IMR-90 (cell line): ENCODE measurements around the gene ANP32B. TPM values are rescaled to one million over a fixed set of nuclear protein-coding genes. Genes with fewer than 3 reads are reported as not detected.

Experiments
- ATAC-seq: fragments of 200-7000 bp; cut with Tn5 transposase; 2 replicates; pipeline ENCODE4 v1.9.1; 2020; ENCODE audit warnings: low read depth, mild to moderate bottlenecking, moderate library complexity
- Bru-seq: library from RNA; stranded (reverse); fragments of 400-500 nt; gene quantifications from one replicate; lab custom pipeline; 2021; lab: Mats Ljungman, UMichigan
- BruChase-seq, 2 experiments: library from RNA; stranded (reverse); fragments of 400-500 nt; gene quantifications; one replicate each; lab custom pipeline; 2021; lab: Mats Ljungman, UMichigan
- BruUV-seq: library from RNA; stranded (reverse); fragments of 400-500 nt; replicated peaks from 2 replicates; lab custom pipeline; 2021; lab: Mats Ljungman, UMichigan
- CTCF ChIA-PET: fragments of 300-600 bp; formaldehyde crosslinking; extraction: SDS; loops from one replicate; lab custom pipeline; 2021; ENCODE audit warnings: antibody characterized with exemption; lab: Yijun Ruan, JAX
- POLR2A ChIA-PET: fragments of 300-600 bp; sonication (Branson Sonifier 250); formaldehyde crosslinking; loops from one replicate; lab custom pipeline; 2022; ENCODE audit warnings: antibody characterized with exemption; ENCODE audit not compliant: unreplicated experiment; lab: Charles Lee
- DNase-seq: peaks from one replicate; pipeline ENCODE4 v3.0.0; 2013
- H2AFZ ChIP-seq: replicated peaks from 2 replicates; pipeline ENCODE3; 2013; ENCODE audit warnings: low read length, mild to moderate bottlenecking; ENCODE audit not compliant: poor library complexity
- H2AK5ac ChIP-seq: 2 replicates; pipeline ENCODE4 v1.6.1; 2013; ENCODE audit warnings: low read depth, low read length, inconsistent platforms
- H2AK9ac ChIP-seq: replicated peaks from 2 replicates; pipeline ENCODE3; 2013; ENCODE audit warnings: mild to moderate bottlenecking, low read depth, low read length, moderate library complexity; ENCODE audit not compliant: poor library complexity
- H2BK120ac ChIP-seq: 2 replicates; pipeline ENCODE4 v1.6.1; 2013; ENCODE audit warnings: low read depth, low read length, inconsistent platforms
- H2BK15ac ChIP-seq: 3 replicates; pipeline ENCODE4 v1.6.1; 2013; ENCODE audit warnings: low read depth, low read length, inconsistent platforms
- H2BK20ac ChIP-seq: 2 replicates; pipeline ENCODE4 v1.6.1; 2013; ENCODE audit warnings: low read depth, mild to moderate bottlenecking, inconsistent platforms, low read length, moderate library complexity
- H2BK5ac ChIP-seq: 2 replicates; pipeline ENCODE4 v1.6.1; 2013; ENCODE audit warnings: mild to moderate bottlenecking, low read depth, low read length, inconsistent platforms; ENCODE audit not compliant: poor library complexity, severe bottlenecking
- H3K14ac ChIP-seq: replicated peaks from 2 replicates; pipeline ENCODE4 v1.6.1; 2013; ENCODE audit warnings: low read depth, low read length, inconsistent platforms
- H3K18ac ChIP-seq: 2 replicates; pipeline ENCODE4 v1.6.1; 2013; ENCODE audit warnings: low read depth, low read length, control low read depth
- H3K23ac ChIP-seq: 2 replicates; pipeline ENCODE4 v1.6.1; 2013; ENCODE audit warnings: low read depth, low read length, inconsistent platforms
- H3K27ac ChIP-seq: 2 replicates; pipeline ENCODE4 v1.5.1; 2013; ENCODE audit warnings: mild to moderate bottlenecking, control low read depth, low read length; ENCODE audit not compliant: insufficient read depth
- H3K27me3 ChIP-seq: 2 replicates; pipeline ENCODE4 v1.6.1; 2013; ENCODE audit warnings: low read length; ENCODE audit not compliant: control insufficient read depth, insufficient read depth
- H3K36me3 ChIP-seq: 2 replicates; pipeline ENCODE4 v1.6.1; 2013; ENCODE audit warnings: low read length, mixed read lengths; ENCODE audit not compliant: control insufficient read depth, insufficient read depth
- H3K4ac ChIP-seq: 2 replicates; pipeline ENCODE4 v1.6.1; 2013; ENCODE audit warnings: low read depth, low read length, inconsistent platforms
- H3K4me1 ChIP-seq: 2 replicates; pipeline ENCODE4 v1.6.1; 2013; ENCODE audit warnings: low read length, mixed read lengths; ENCODE audit not compliant: control insufficient read depth, insufficient read depth
- H3K4me2 ChIP-seq: 2 replicates; pipeline ENCODE4 v1.6.1; 2013; ENCODE audit warnings: low read depth, mild to moderate bottlenecking, control low read depth, low read length, moderate library complexity
- H3K4me3 ChIP-seq: 2 replicates; pipeline ENCODE4 v1.5.1; 2013; ENCODE audit warnings: low read depth, mild to moderate bottlenecking, control low read depth, low read length, moderate library complexity; ENCODE audit not compliant: insufficient read depth
- H3K56ac ChIP-seq: 2 replicates; pipeline ENCODE4 v1.6.1; 2013; ENCODE audit warnings: low read length, inconsistent platforms; ENCODE audit not compliant: insufficient read depth; ENCODE audit errors: extremely low read depth
- H3K79me1 ChIP-seq, 2 experiments: 2 replicates each; pipeline ENCODE4 v1.6.1; 2013; ENCODE audit warnings: low read length in 2 of 2, inconsistent platforms in 1 of 2, low read depth in 1 of 2
- H3K9ac ChIP-seq: 2 replicates; pipeline ENCODE4 v1.6.1; 2013; ENCODE audit warnings: low read depth, low read length, control low read depth
- H3K9me1 ChIP-seq: 2 replicates; pipeline ENCODE4 v1.6.1; 2013; ENCODE audit warnings: low read length, inconsistent platforms; ENCODE audit not compliant: insufficient read depth
- H3K9me3 ChIP-seq: 2 replicates; pipeline ENCODE4 v1.6.1; 2013; ENCODE audit warnings: low read length; ENCODE audit not compliant: control insufficient read depth, insufficient read depth
- H4K20me1 ChIP-seq: 2 replicates; pipeline ENCODE4 v1.6.1; 2013; ENCODE audit warnings: low read length, inconsistent platforms; ENCODE audit not compliant: insufficient read depth
- H4K5ac ChIP-seq: 2 replicates; pipeline ENCODE4 v1.6.1; 2013; ENCODE audit warnings: mild to moderate bottlenecking, low read depth, low read length, control low read depth
- H4K8ac ChIP-seq, 2 experiments: 2 replicates each; pipeline ENCODE4 v1.6.1; 2013; ENCODE audit warnings: low read depth in 2 of 2, low read length in 2 of 2, control low read depth in 1 of 2, inconsistent platforms in 1 of 2
- H4K91ac ChIP-seq: 2 replicates; pipeline ENCODE4 v1.6.1; 2013; ENCODE audit warnings: low read depth, low read length, inconsistent platforms; ENCODE audit not compliant: insufficient read depth
- BHLHE40 ChIP-seq: fragments of 150-350 bp; IDR thresholded peaks from 2 replicates; pipeline ENCODE4 v1.6.1; 2016; ENCODE audit warnings: mild to moderate bottlenecking, low read depth, low read length
- CEBPB ChIP-seq: IDR thresholded peaks from 2 replicates; pipeline ENCODE4 v1.6.1; 2012; ENCODE audit warnings: low read depth, low read length, improper control_type of control experiment
- CHD1 ChIP-seq: IDR thresholded peaks from 2 replicates; pipeline ENCODE4 v1.6.1; 2012; ENCODE audit warnings: low read depth, low read length, improper control_type of control experiment
- ELK1 ChIP-seq: fragments of 150-350 bp; IDR thresholded peaks from 2 replicates; pipeline ENCODE4 v1.6.1; 2016; ENCODE audit warnings: low read depth, mild to moderate bottlenecking, low read length, moderate library complexity, borderline replicate concordance
- MAZ ChIP-seq: IDR thresholded peaks from 2 replicates; pipeline ENCODE4 v1.6.1; 2012; ENCODE audit warnings: low read depth, mild to moderate bottlenecking, low read length, improper control_type of control experiment, moderate library complexity, borderline replicate concordance
- MXI1 ChIP-seq: IDR thresholded peaks from 2 replicates; pipeline ENCODE4 v1.6.1; 2012; ENCODE audit warnings: low read depth, mild to moderate bottlenecking, low read length, moderate library complexity, borderline replicate concordance
- NFE2L2 ChIP-seq: fragments of 150-350 bp; IDR thresholded peaks from 2 replicates; pipeline ENCODE4 v1.6.1; 2016; ENCODE audit warnings: low read depth, mild to moderate bottlenecking, low read length
- POLR2A ChIP-seq: IDR thresholded peaks from 2 replicates; pipeline ENCODE4 v1.6.1; 2012; ENCODE audit warnings: mild to moderate bottlenecking, low read depth, low read length
- RAD21 ChIP-seq: IDR thresholded peaks from 2 replicates; pipeline ENCODE4 v1.6.1; 2012; ENCODE audit warnings: low read length, improper control_type of control experiment
- RCOR1 ChIP-seq: IDR thresholded peaks from 2 replicates; pipeline ENCODE4 v1.6.1; 2012; ENCODE audit warnings: mild to moderate bottlenecking, low read length, improper control_type of control experiment; ENCODE audit not compliant: insufficient replicate concordance
- SMC3 ChIP-seq: fragments of 150-350 bp; IDR thresholded peaks from 2 replicates; pipeline ENCODE4 v1.6.1; 2016; ENCODE audit warnings: low read depth, mild to moderate bottlenecking, antibody characterized with exemption, low read length, moderate library complexity
- WGBS, 2 experiments: methylation state at CpG; one replicate each; pipeline versions ENCODE4 v1.1.5 to v1.1.7; 2013; ENCODE audit warnings: missing lambda C conversion rate in 2 of 2; ENCODE audit not compliant: insufficient read length in 1 of 2; ENCODE audit errors: extremely low coverage in 2 of 2; 5-methylcytosine and 5-hydroxymethylcytosine counted together
- dilution Hi-C: fragments of 300-500 bp; cut with HindIII; formaldehyde crosslinking; loops from one replicate; pipeline ENCODE4 v1.14.3; 2018; ENCODE audit warnings: low sequenced_read_pairs; ENCODE audit not compliant: unreplicated experiment
- in situ Hi-C: fragments of 300-500 bp; cut with MboI; formaldehyde crosslinking; loops from 3 replicates; pipeline ENCODE4 v1.14.3; 2019; ENCODE audit warnings: low sequenced_read_pairs, inconsistent platforms, mixed read lengths
- intact Hi-C: fragments of 100-400 bp; cut with micrococcal nuclease; formaldehyde crosslinking; loops from 2 replicates; pipeline ENCODE4 v1.10.0; 2022
- long read RNA-seq: library from polyadenylated mRNA; unstranded; transcript quantifications from one replicate; pipeline ENCODE4 v2.0.0, GENCODE V29; 2021; ENCODE audit not compliant: unreplicated experiment
- polyA plus RNA-seq, 3 experiments: library from polyadenylated mRNA; depleted of rRNA; stranded (reverse); fragments of >200 nt; gene quantifications; 2 replicates each; pipeline ENCODE4 v1.2.3, GENCODE V29; 2012; ENCODE audit warnings: low replicate concordance in 1 of 3
- total RNA-seq: library from RNA; depleted of rRNA; stranded (reverse); fragments of >200 nt; gene quantifications from 2 replicates; pipeline ENCODE4 v1.2.3, GENCODE V29; 2012; rRNA removed
- TF ChIP-seq, protein P1 (sequence below): fragments of 150-350 bp; IDR thresholded peaks from 2 replicates; pipeline ENCODE4 v1.6.1; 2017; ENCODE audit warnings: mild to moderate bottlenecking, antibody characterized with exemption, low read length, low read depth

The ANP32B gene
- 3.9 and 9.4 TPM in 2 replicates for total RNA-seq
- 40.7 and 46.8 TPM in 2 replicates for polyA plus RNA-seq (2012; rRNA removed)
- polyA plus RNA-seq (2012; cell fraction: cytosol; rRNA removed): 9.5 and 10.7 TPM in 2 replicates
- polyA plus RNA-seq (2012; cell fraction: nucleus; rRNA removed; ENCODE audit: low replicate concordance): 3.9 and 12.4 TPM in 2 replicates
- percentile 91 among the genes with signal in this experiment for Bru-seq, nascent RNA
- BruChase-seq, experiment 1, labeled RNA remaining after a 6-hour chase: percentile 83 among the genes with signal in this experiment
- BruChase-seq, experiment 2, labeled RNA remaining after a 2-hour chase: percentile 76 among the genes with signal in this experiment
- long read RNA-seq, transcript ANP32B-201 (7 exons, 1,463 nt): major isoform, 136 of 157 reads
- long read RNA-seq, partial matches to known transcripts: 7 of 157 reads
- long read RNA-seq, other reads (novel, unspliced or antisense): 14 of 157 reads

DNA sequence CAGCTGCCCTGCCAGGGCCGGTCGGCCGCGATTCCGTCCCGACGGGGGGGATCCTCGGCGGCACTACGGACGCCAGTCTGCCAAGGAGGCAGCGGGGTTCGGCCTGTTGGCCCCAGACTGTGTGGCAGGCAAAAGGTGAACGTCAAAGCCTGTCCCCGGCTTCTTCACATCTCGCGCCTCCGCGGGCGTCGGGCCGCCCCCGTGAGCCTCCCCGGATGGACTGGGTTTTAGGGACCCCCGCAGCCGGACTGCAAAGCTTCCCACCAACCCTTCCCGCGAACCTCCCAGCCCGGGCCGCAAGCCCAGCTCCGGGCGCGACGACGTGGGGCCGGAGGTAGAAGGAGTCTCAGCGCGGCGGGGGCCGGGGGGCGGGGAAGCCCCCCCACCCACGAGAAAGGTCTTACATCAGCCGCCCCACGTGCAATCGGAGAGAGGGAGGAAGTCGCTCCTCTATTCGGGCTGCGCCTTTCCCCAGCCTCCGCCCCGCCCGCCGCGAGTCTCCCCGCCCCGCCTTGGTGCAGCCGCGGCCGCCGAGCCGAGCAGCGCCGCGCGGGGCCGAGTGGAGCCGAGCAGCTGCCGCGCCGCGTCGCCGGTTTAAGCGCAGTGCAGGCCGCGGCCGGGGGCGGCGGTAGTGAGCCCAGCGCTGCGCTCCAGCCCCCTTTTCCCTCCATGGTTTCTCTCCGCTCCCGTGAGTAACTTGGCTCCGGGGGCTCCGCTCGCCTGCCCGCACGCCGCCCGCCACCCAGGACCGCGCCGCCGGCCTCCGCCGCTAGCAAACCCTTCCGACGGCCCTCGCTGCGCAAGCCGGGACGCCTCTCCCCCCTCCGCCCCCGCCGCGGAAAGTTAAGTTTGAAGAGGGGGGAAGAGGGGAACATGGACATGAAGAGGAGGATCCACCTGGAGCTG, at the start of gene ANP32B:
ANP32B (plus strand) TSS at position 659 of the 906 bp plus-strand sequence; CDS start at position 874, 215 bp downstream.
- in situ Hi-C loops: no loop called here
- dilution Hi-C loops: no loop called here
- TF ChIP-seq RCOR1 (no peak), MXI1 (0 out of 2 replicates have a peak, but pooled peaks have one; percentile 32), CEBPB (peak; percentile 62), ELK1 (no peak), POLR2A (peak; percentile 60; the same call in 1 of the 2 replicates), RAD21 (peak; percentile 52), CHD1 (no peak; the same call in 1 of the 2 replicates), MAZ (peak; percentile 97), SMC3 (peak; percentile 27; the same call in 1 of the 2 replicates), BHLHE40 (peak; percentile 59), NFE2L2 (no peak)
- TF ChIP-seq, protein P1, sequence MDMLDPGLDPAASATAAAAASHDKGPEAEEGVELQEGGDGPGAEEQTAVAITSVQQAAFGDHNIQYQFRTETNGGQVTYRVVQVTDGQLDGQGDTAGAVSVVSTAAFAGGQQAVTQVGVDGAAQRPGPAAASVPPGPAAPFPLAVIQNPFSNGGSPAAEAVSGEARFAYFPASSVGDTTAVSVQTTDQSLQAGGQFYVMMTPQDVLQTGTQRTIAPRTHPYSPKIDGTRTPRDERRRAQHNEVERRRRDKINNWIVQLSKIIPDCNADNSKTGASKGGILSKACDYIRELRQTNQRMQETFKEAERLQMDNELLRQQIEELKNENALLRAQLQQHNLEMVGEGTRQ: no peak

More for the DNA sequence above, at the start of gene ANP32B:
- H2AK9ac ChIP-seq: peak within 1 kb of the TSS; percentile 99
- DNase-seq: peak; percentile 89
- H2BK15ac ChIP-seq: peak within 1 kb of the TSS; percentile 44; the same call in 1 of the 3 replicates
- H2AFZ ChIP-seq: peak within 1 kb of the TSS; percentile 89
- H4K91ac ChIP-seq: peak within 1 kb of the TSS; percentile 97
- peak within 1 kb of the TSS; percentile 91 for H2BK5ac ChIP-seq
- peaks cover 0 to 19% of the 10 kb centered on the region in 2 experiments; a peak in 2 of 4 replicates for H3K79me1 ChIP-seq
- H3K4me1 ChIP-seq: peaks cover 5% of the 10 kb centered on the region
- H3K36me3 ChIP-seq: no peaks in the 10 kb centered on the region; the same call in 1 of the 2 replicates
- ChIA-PET POLR2A (interaction anchor here (0.6 to 1.0 kb wide), 2 partner anchors 60 to 66 kb away, joined by 3 to 6 read pairs; partner anchors contain the start of gene TRMO), CTCF (interaction anchor here (0.6 to 1.5 kb wide), 9 partner anchors 11 to 59 kb away, joined by 3 to 5 read pairs (median 3); no protein-coding TSS in a partner anchor)
- H3K9me1 ChIP-seq: peaks cover 9% of the 10 kb centered on the region
- BruUV-seq: TSS peak; percentile 70
- no peak within 1 kb of the TSS for H2BK20ac ChIP-seq
- H3K27ac ChIP-seq: peak within 1 kb of the TSS; percentile 93
- peak within 1 kb of the TSS; percentile 84 for H3K4me2 ChIP-seq
- ATAC-seq: peak; percentile 93
- H3K56ac ChIP-seq: peak within 1 kb of the TSS; percentile 98
- 0% methylated on average over 1 of the region's 105 CpGs; no CpG with 5 or more reads in 1 of the 2 experiments for WGBS, 2 experiments
- H2AK5ac ChIP-seq: peak within 1 kb of the TSS; percentile 99
- peak within 1 kb of the TSS; percentile 85 for H3K23ac ChIP-seq
- H3K18ac ChIP-seq: peak within 1 kb of the TSS; percentile 63
- no peaks in the 10 kb centered on the region for H3K9me3 ChIP-seq
- H4K20me1 ChIP-seq: peaks cover 26% of the 10 kb centered on the region
- peak within 1 kb of the TSS; percentile 87 for H3K9ac ChIP-seq
- peak within 1 kb of the TSS; percentile 95 to 98 for H4K8ac ChIP-seq
- peak within 1 kb of the TSS; percentile 81 for H4K5ac ChIP-seq
- intact Hi-C loops: loop anchor here (1.0 to 2.0 kb wide), 4 partner anchors 24 to 74 kb away; partner anchors contain the start of gene NANS
- H3K4ac ChIP-seq: peak within 1 kb of the TSS; percentile 97
- peak within 1 kb of the TSS; percentile 68 for H2BK120ac ChIP-seq
- H3K4me3 ChIP-seq: peak within 1 kb of the TSS; percentile 84
- peak within 1 kb of the TSS; percentile 97 for H3K14ac ChIP-seq
- no peaks in the 10 kb centered on the region for H3K27me3 ChIP-seq
